HepG2 (cell line): ENCODE measurements around the gene CAB39. TPM values are rescaled to one million over a fixed set of nuclear protein-coding genes. Genes with fewer than 3 reads are reported as not detected.

ENCODE experiments used
- ATAC-seq: fragments of 200-7000 bp; cut with Tn5 transposase; 3 replicates; pipeline ENCODE4 v1.9.1; 2020; ENCODE audit warnings: mild to moderate bottlenecking, moderate library complexity
- Bru-seq: library from RNA; stranded (reverse); fragments of 400-500 nt; gene quantifications from one replicate; lab custom pipeline; 2021; lab: Mats Ljungman, UMichigan
- BruChase-seq, 2 experiments: library from RNA; stranded (reverse); fragments of 400-500 nt; gene quantifications; one replicate each; lab custom pipeline; 2021; lab: Mats Ljungman, UMichigan
- BruUV-seq: library from RNA; stranded (reverse); fragments of 400-500 nt; replicated peaks from 2 replicates; lab custom pipeline; 2021; lab: Mats Ljungman, UMichigan
- CTCF ChIA-PET: fragments of 300-600 bp; formaldehyde crosslinking; extraction: SDS; loops from one replicate; lab custom pipeline; 2021; ENCODE audit warnings: low total read pairs, inconsistent platforms, low intra/inter-chr PET ratio; lab: Yijun Ruan, JAX
- POLR2A ChIA-PET: fragments of 350-600 bp; sonication (Branson Sonifier 250); formaldehyde crosslinking; loops from one replicate; lab custom pipeline; 2020; ENCODE audit warnings: antibody characterized with exemption, inconsistent platforms; lab: Yijun Ruan, JAX
- DNase-seq: peaks from one replicate; pipeline ENCODE4 v3.0.0-alpha.2; 2015; ENCODE audit warnings: low spot score
- FAIRE-seq: peaks from 3 replicates; lab custom pipeline; 2011; peaks lifted over from hg19 to GRCh38; lab: Jason Lieb, UNC
- H2AFZ ChIP-seq: one replicate; pipeline ENCODE4 v1.6.1; 2011; ENCODE audit warnings: low read length, inconsistent platforms
- H3K27ac ChIP-seq: fragments of 300-600 bp; 3 replicates; pipeline ENCODE4 v1.8.0; 2011; ENCODE audit warnings: mixed run types, mild to moderate bottlenecking, mixed read lengths, low read length, inconsistent platforms; ENCODE audit not compliant: insufficient read depth; ENCODE audit errors: extremely low read length
- H3K27me3 ChIP-seq, 2 experiments: fragments of 200-600 bp in 1 of 2; 2 replicates in 1 of 2; 3 replicates in 1 of 2; pipeline versions ENCODE4 v1.6.0 to v1.8.0; 2011; ENCODE audit warnings: low read length in 2 of 2, mild to moderate bottlenecking in 2 of 2, moderate library complexity in 2 of 2, inconsistent platforms in 1 of 2; ENCODE audit not compliant: insufficient read depth in 2 of 2, control insufficient read depth in 1 of 2
- H3K36me3 ChIP-seq, 2 experiments: fragments of 200-600 bp in 1 of 2; replicated peaks in 1 of 2; 2 replicates in 1 of 2; 3 replicates in 1 of 2; pipeline versions ENCODE4 v1.5.1 to v1.8.0; 2011; ENCODE audit warnings: low read length in 2 of 2, inconsistent platforms in 1 of 2; ENCODE audit not compliant: insufficient read depth in 2 of 2, control insufficient read depth in 1 of 2
- H3K4me1 ChIP-seq: 2 replicates; pipeline ENCODE4 v1.5.1; 2012; ENCODE audit warnings: low read length, inconsistent platforms; ENCODE audit not compliant: insufficient read depth
- H3K4me2 ChIP-seq: 2 replicates; pipeline ENCODE4 v1.6.0; 2011; ENCODE audit warnings: low read depth, low read length, inconsistent platforms
- H3K4me3 ChIP-seq, 3 experiments: fragments of 200-600 bp in 1 of 3; sonication (generic), shearing (Covaris generic) in 1 of 3; replicated peaks in 1 of 3; 2 replicates each; pipeline ENCODE4 v1.5.1; 2011 to 2016; ENCODE audit warnings: low read length in 3 of 3, inconsistent platforms in 2 of 3, low read depth in 2 of 3, mild to moderate bottlenecking in 2 of 3, control low read depth in 1 of 3, mixed read lengths in 1 of 3; ENCODE audit not compliant: insufficient read depth in 1 of 3
- H3K79me2 ChIP-seq: one replicate; pipeline ENCODE4 v1.6.1; 2011; ENCODE audit warnings: low read length, inconsistent platforms; ENCODE audit not compliant: insufficient read depth
- H3K9ac ChIP-seq: 2 replicates; pipeline ENCODE4 v1.6.0; 2011; ENCODE audit warnings: mild to moderate bottlenecking, low read depth, low read length, inconsistent platforms; ENCODE audit not compliant: insufficient read depth
- H3K9me3 ChIP-seq: 2 replicates; pipeline ENCODE4 v1.5.1; 2012; ENCODE audit warnings: mild to moderate bottlenecking, low read length
- H4K20me1 ChIP-seq: 2 replicates; pipeline ENCODE4 v1.6.0; 2011; ENCODE audit warnings: inconsistent platforms, mild to moderate bottlenecking, low read length, moderate library complexity; ENCODE audit not compliant: insufficient read depth
- KLF12 ChIP-seq: sonication (generic); formaldehyde crosslinking; IDR thresholded peaks from 2 replicates; pipeline ENCODE4 v1.4.0; 2020; ENCODE audit warnings: missing genetic modification reagents, borderline replicate concordance
- PCBP1 ChIP-seq: fragments of 200-400 bp; formaldehyde crosslinking; IDR thresholded peaks from 2 replicates; pipeline ENCODE4 v1.6.1; 2017; ENCODE audit warnings: mild to moderate bottlenecking, low read depth, low read length, borderline replicate concordance
- TOE1 ChIP-seq: sonication (generic); formaldehyde crosslinking; IDR thresholded peaks from 2 replicates; pipeline ENCODE4 v1.4.0; 2020; ENCODE audit warnings: mild to moderate bottlenecking, missing genetic modification reagents
- ZNF503 ChIP-seq: sonication (generic); formaldehyde crosslinking; IDR thresholded peaks from 2 replicates; pipeline ENCODE4 v1.4.0; 2020; ENCODE audit warnings: missing genetic modification reagents
- WGBS: methylation state at CpG from one replicate; pipeline ENCODE4 v1.1.6; 2017; ENCODE audit warnings: low lambda C conversion rate; 5-methylcytosine and 5-hydroxymethylcytosine counted together
- in situ Hi-C: cut with HindIII; loops from 2 replicates; pipeline ENCODE4 v1.10.0; 2017; ENCODE audit warnings: low pct_unique_long_range_greater_than_20kb; ENCODE audit not compliant: extremely low pct_ligation_motif_present
- intact Hi-C: fragments of 100-400 bp; cut with micrococcal nuclease; formaldehyde crosslinking; loops from one replicate; pipeline ENCODE4 v1.10.0; 2022; ENCODE audit not compliant: unreplicated experiment
- long read RNA-seq, 2 experiments: library from RNA in 1 of 2; library from polyadenylated mRNA in 1 of 2; stranded (forward) in 1 of 2; unstranded in 1 of 2; transcript quantifications; one replicate each; pipeline ENCODE4 v2.0.0, GENCODE V29; 2019 to 2022
- polyA minus RNA-seq, 3 experiments: library from RNA; depleted of rRNA, polyadenylated mRNA; stranded (reverse); fragments of >200 nt; gene quantifications; 2 replicates each; pipeline ENCODE4 v1.2.3, GENCODE V29; 2011; ENCODE audit warnings: low replicate concordance in 1 of 3
- polyA plus RNA-seq, 8 experiments: library from polyadenylated mRNA; depleted of rRNA in 3 of 8; stranded (reverse) in 7 of 8; unstranded in 1 of 8; fragments of >200 nt; fragmentation: Illumina TruSeq in 4 of 8; extraction: Trizol in 4 of 8; gene quantifications; 2 replicates each; pipeline versions ENCODE4 v1.2.1 to v1.2.3, GENCODE V29; 2011 to 2016; ENCODE audit warnings: low read depth in 4 of 8, missing spikeins in 1 of 8, mixed read lengths in 1 of 8; ENCODE audit not compliant: insufficient read depth in 1 of 8
- total RNA-seq, 5 experiments: library from RNA; depleted of rRNA; stranded (reverse); fragments of >200 nt; fragmentation: Illumina TruSeq; extraction: Trizol; gene quantifications; 2 replicates each; pipeline ENCODE4 v1.2.3, GENCODE V29; 2016; ENCODE audit warnings: low read depth in 1 of 5
- TF ChIP-seq, protein P1 (sequence below): sonication (generic); formaldehyde crosslinking; IDR thresholded peaks from 2 replicates; pipeline ENCODE4 v1.4.0; 2020; ENCODE audit warnings: mild to moderate bottlenecking, missing genetic modification reagents, borderline replicate concordance
- TF ChIP-seq, protein P2 (sequence below): sonication (generic); formaldehyde crosslinking; IDR thresholded peaks from 2 replicates; pipeline ENCODE4 v1.8.1; 2023; ENCODE audit warnings: mild to moderate bottlenecking, inconsistent platforms, moderate library complexity, missing genetic modification reagents, borderline replicate concordance

The CAB39 gene
- 45.3 and 59.5 TPM in 2 replicates for total RNA-seq (2016; rRNA removed; fragmentation: Illumina TruSeq; extraction: Trizol)
- total RNA-seq (2016; cell fraction: cytosol; rRNA removed; fragmentation: Illumina TruSeq; extraction: Trizol; ENCODE audit: low read depth) = 9.2 and 9.7 TPM in 2 replicates
- 46.6 and 55.2 TPM in 2 replicates for total RNA-seq (2016; cell fraction: insoluble cytoplasmic fraction; rRNA removed; fragmentation: Illumina TruSeq; extraction: Trizol)
- total RNA-seq (2016; cell fraction: membrane; rRNA removed; fragmentation: Illumina TruSeq; extraction: Trizol) = 21.6 and 23.9 TPM in 2 replicates
- 33.9 and 39.0 TPM in 2 replicates for total RNA-seq (2016; cell fraction: nucleus; rRNA removed; fragmentation: Illumina TruSeq; extraction: Trizol)
- polyA plus RNA-seq (2011; rRNA removed) = 18.8 and 19.3 TPM in 2 replicates
- polyA plus RNA-seq (2011; cell fraction: cytosol; rRNA removed) = 8.2 and 15.0 TPM in 2 replicates
- polyA plus RNA-seq (2011; cell fraction: nucleus; rRNA removed) = 10.7 and 15.8 TPM in 2 replicates
- polyA plus RNA-seq (2012) = 26.1 and 26.8 TPM in 2 replicates
- polyA plus RNA-seq (2016; cell fraction: cytosol; fragmentation: Illumina TruSeq; extraction: Trizol; ENCODE audit: low read depth) = 2.2 and 2.5 TPM in 2 replicates
- polyA plus RNA-seq (2016; cell fraction: insoluble cytoplasmic fraction; fragmentation: Illumina TruSeq; extraction: Trizol; ENCODE audit: low read depth) = 44.1 and 46.7 TPM in 2 replicates
- 10.7 and 11.2 TPM in 2 replicates for polyA plus RNA-seq (2016; cell fraction: membrane; fragmentation: Illumina TruSeq; extraction: Trizol; ENCODE audit: low read depth)
- 30.1 and 35.6 TPM in 2 replicates for polyA plus RNA-seq (2016; cell fraction: nucleus; fragmentation: Illumina TruSeq; extraction: Trizol; ENCODE audit: insufficient read depth, low read depth)
- polyA minus RNA-seq (2011; rRNA and poly(A)+ RNA removed; ENCODE audit: low replicate concordance) = 20.0 and 27.9 TPM in 2 replicates
- 24.9 and 29.5 TPM in 2 replicates for polyA minus RNA-seq (2011; cell fraction: cytosol; rRNA and poly(A)+ RNA removed)
- polyA minus RNA-seq (2011; cell fraction: nucleus; rRNA and poly(A)+ RNA removed) = 29.0 and 50.4 TPM in 2 replicates
- Bru-seq, nascent RNA = percentile 86 among the genes with signal in this experiment
- BruChase-seq, experiment 1, labeled RNA remaining after a 6-hour chase = percentile 85 among the genes with signal in this experiment
- BruChase-seq, experiment 2, labeled RNA remaining after a 2-hour chase = percentile 81 among the genes with signal in this experiment
- long read RNA-seq, experiment 1, partial matches to known transcripts = 2 of 7 reads
- long read RNA-seq, experiment 1, other reads (novel, unspliced or antisense) = 3 of 7 reads
- long read RNA-seq, experiment 2, transcript CAB39-201 (9 exons, 3,826 nt) = major isoform, 6 of 47 reads
- long read RNA-seq, experiment 2, partial matches to known transcripts = 1 of 47 reads
- long read RNA-seq, experiment 2, other reads (novel, unspliced or antisense) = 39 of 47 reads

- under 1% methylated on average over 50 of the region's 110 CpGs for WGBS
- ATAC-seq (peak; percentile 85), FAIRE-seq (no peak), DNase-seq (peak; percentile 79)
- Histone ChIP-seq H3K36me3 (peaks cover 0 to 6% of the 10 kb centered on the region in 2 experiments; a peak in 1 of 5 replicates), H3K4me2 (peak within 1 kb of the TSS; percentile 81), H3K27me3 (no peaks in the 10 kb centered on the region; a peak in 2 of 5 replicates), H3K9ac (peak within 1 kb of the TSS; percentile 89), H3K27ac (peak within 1 kb of the TSS; percentile 70), H3K9me3 (no peaks in the 10 kb centered on the region), H3K4me3 (peak within 1 kb of the TSS; percentile 79 to 98 (median 92)), H3K79me2 (peaks cover 46% of the 10 kb centered on the region), H2AFZ (peak within 1 kb of the TSS; percentile 74), H4K20me1 (peaks cover 13% of the 10 kb centered on the region), H3K4me1 (peaks cover 38% of the 10 kb centered on the region)
- CTCF ChIA-PET = interaction anchor here (0.7 to 1.8 kb wide), 3 partner anchors 50 to 87 kb away, joined by 3 to 4 read pairs (median 4); no protein-coding TSS in a partner anchor
- BruUV-seq = no TSS peak
- POLR2A ChIA-PET = interaction anchor here (1.5 to 2.1 kb wide), 2 partner anchors 28 to 752 kb away, joined by 3 to 4 read pairs; partner anchors contain the start of gene NCL
- in situ Hi-C loops (no loop called here), intact Hi-C loops (loop anchor here (1.0 to 2.0 kb wide), 2 partner anchors 26 to 86 kb away; no protein-coding TSS in a partner anchor)
- TF ChIP-seq PCBP1 (no peak), TOE1 (no peak; the same call in none of the 2 replicates), ZNF503 (CRISPR knock-in tag) (0 out of 2 replicates have a peak, but pooled peaks have one; percentile 31), KLF12 (CRISPR knock-in tag) (peak; percentile 93; the same call in 1 of the 2 replicates)
- TF ChIP-seq, protein P1, sequence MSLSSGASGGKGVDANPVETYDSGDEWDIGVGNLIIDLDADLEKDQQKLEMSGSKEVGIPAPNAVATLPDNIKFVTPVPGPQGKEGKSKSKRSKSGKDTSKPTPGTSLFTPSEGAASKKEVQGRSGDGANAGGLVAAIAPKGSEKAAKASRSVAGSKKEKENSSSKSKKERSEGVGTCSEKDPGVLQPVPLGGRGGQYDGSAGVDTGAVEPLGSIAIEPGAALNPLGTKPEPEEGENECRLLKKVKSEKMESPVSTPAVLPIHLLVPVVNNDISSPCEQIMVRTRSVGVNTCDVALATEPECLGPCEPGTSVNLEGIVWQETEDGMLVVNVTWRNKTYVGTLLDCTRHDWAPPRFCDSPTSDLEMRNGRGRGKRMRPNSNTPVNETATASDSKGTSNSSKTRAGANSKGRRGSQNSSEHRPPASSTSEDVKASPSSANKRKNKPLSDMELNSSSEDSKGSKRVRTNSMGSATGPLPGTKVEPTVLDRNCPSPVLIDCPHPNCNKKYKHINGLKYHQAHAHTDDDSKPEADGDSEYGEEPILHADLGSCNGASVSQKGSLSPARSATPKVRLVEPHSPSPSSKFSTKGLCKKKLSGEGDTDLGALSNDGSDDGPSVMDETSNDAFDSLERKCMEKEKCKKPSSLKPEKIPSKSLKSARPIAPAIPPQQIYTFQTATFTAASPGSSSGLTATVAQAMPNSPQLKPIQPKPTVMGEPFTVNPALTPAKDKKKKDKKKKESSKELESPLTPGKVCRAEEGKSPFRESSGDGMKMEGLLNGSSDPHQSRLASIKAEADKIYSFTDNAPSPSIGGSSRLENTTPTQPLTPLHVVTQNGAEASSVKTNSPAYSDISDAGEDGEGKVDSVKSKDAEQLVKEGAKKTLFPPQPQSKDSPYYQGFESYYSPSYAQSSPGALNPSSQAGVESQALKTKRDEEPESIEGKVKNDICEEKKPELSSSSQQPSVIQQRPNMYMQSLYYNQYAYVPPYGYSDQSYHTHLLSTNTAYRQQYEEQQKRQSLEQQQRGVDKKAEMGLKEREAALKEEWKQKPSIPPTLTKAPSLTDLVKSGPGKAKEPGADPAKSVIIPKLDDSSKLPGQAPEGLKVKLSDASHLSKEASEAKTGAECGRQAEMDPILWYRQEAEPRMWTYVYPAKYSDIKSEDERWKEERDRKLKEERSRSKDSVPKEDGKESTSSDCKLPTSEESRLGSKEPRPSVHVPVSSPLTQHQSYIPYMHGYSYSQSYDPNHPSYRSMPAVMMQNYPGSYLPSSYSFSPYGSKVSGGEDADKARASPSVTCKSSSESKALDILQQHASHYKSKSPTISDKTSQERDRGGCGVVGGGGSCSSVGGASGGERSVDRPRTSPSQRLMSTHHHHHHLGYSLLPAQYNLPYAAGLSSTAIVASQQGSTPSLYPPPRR (CRISPR knock-in tag) = no peak; the same call in 1 of the 2 replicates
- TF ChIP-seq, protein P2, sequence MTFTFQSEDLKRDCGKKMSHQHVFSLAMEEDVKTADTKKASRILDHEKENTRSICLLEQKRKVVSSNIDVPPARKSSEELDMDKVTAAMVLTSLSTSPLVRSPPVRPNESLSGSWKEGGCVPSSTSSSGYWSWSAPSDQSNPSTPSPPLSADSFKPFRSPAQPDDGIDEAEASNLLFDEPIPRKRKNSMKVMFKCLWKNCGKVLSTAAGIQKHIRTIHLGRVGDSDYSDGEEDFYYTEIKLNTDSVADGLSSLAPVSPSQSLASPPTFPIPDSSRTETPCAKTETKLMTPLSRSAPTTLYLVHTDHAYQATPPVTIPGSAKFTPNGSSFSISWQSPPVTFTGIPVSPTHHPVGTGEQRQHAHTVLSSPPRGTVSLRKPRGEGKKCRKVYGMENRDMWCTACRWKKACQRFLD (CRISPR knock-in tag) = no peak
Observed at GRCh38 chr2:230712443-230713330, at the start of gene CAB39. Gene CAB39, plus strand, starts transcription at chr2:230712842. Its CDS starts 47,160 bp downstream, at chr2:230760002.
